WTC11 (cell line): Measurements from ENCODE around the gene PEX10.

Source experiments
- ATF1 ChIP-seq: sonication (generic); formaldehyde crosslinking; IDR thresholded peaks from 2 replicates; pipeline ENCODE4 v1.8.1; 2023; ENCODE audit warnings: mild to moderate bottlenecking, moderate library complexity, missing genetic modification reagents
- CTCF ChIP-seq: fragments of 200-600 bp; IDR thresholded peaks from 2 replicates; pipeline ENCODE4 v1.8.0; 2022; ENCODE audit warnings: antibody characterized with exemption
- ETV6 ChIP-seq: sonication (generic); formaldehyde crosslinking; IDR thresholded peaks from 2 replicates; pipeline ENCODE4 v1.8.1; 2022; ENCODE audit warnings: mild to moderate bottlenecking, missing genetic modification reagents
- FOXP1 ChIP-seq: sonication (generic); formaldehyde crosslinking; IDR thresholded peaks from 2 replicates; pipeline ENCODE4 v1.8.0; 2022; ENCODE audit warnings: missing genetic modification reagents, mild to moderate bottlenecking, moderate library complexity, borderline replicate concordance
- SP1 ChIP-seq: sonication (generic); formaldehyde crosslinking; conservative IDR thresholded peaks from 2 replicates; pipeline ENCODE4 v1.8.1; 2022; ENCODE audit warnings: missing genetic modification reagents
- TEAD4 ChIP-seq: sonication (generic); formaldehyde crosslinking; IDR thresholded peaks from 2 replicates; pipeline ENCODE4 v1.8.0; 2022; ENCODE audit warnings: mild to moderate bottlenecking, missing genetic modification reagents
- ZBTB21 ChIP-seq: sonication (generic); formaldehyde crosslinking; IDR thresholded peaks from 2 replicates; pipeline ENCODE4 v1.8.1; 2023; ENCODE audit warnings: mild to moderate bottlenecking, missing genetic modification reagents, borderline replicate concordance

GRCh38 chr1:2408859-2409276 lies 3.5 kb downstream of the PEX10 start:
- TF ChIP-seq TEAD4 (CRISPR knock-in tag): no peak
- no peak for TF ChIP-seq ATF1
- TF ChIP-seq SP1 (CRISPR knock-in tag): no peak
- no peak for TF ChIP-seq ZBTB21 (CRISPR knock-in tag)
- no peak for TF ChIP-seq CTCF
- no peak for TF ChIP-seq ETV6 (CRISPR knock-in tag)
- TF ChIP-seq FOXP1 (CRISPR knock-in tag): no peak
